SJCRH30 (cell line): ENCODE data around the gene MAML2. TPM values are rescaled to one million over a fixed set of nuclear protein-coding genes. Genes with fewer than 3 reads are reported as not detected.

Experiments used
- DNase-seq, 2 experiments: peaks; one replicate each; pipeline ENCODE4 v3.0.0-alpha.2; 2015 to 2020
- H3K27ac ChIP-seq: fragments of 250-450 bp; sonication (Bioruptor Pico); 2 replicates; pipeline ENCODE4 v1.5.1; 2020; ENCODE audit warnings: mild to moderate bottlenecking, moderate library complexity
- H3K27me3 ChIP-seq: fragments of 250-450 bp; sonication (Bioruptor Pico); 2 replicates; pipeline ENCODE4 v1.5.1; 2020; ENCODE audit warnings: mild to moderate bottlenecking, moderate library complexity
- H3K36me3 ChIP-seq: fragments of 250-450 bp; sonication (Bioruptor Pico); 2 replicates; pipeline ENCODE4 v1.5.1; 2020; ENCODE audit warnings: mild to moderate bottlenecking, moderate library complexity
- H3K4me1 ChIP-seq: fragments of 250-450 bp; sonication (Bioruptor Pico); 2 replicates; pipeline ENCODE4 v1.5.1; 2020; ENCODE audit warnings: mild to moderate bottlenecking, moderate library complexity
- H3K4me3 ChIP-seq: fragments of 250-450 bp; sonication (Bioruptor Pico); 2 replicates; pipeline ENCODE4 v1.5.1; 2020; ENCODE audit warnings: mild to moderate bottlenecking, moderate library complexity
- H3K9me3 ChIP-seq: fragments of 250-450 bp; sonication (Bioruptor Pico); replicated peaks from 2 replicates; pipeline ENCODE4 v1.5.1; 2020; ENCODE audit warnings: mild to moderate bottlenecking, moderate library complexity
- total RNA-seq: library from RNA; depleted of rRNA; stranded (reverse); fragments of >200 nt; shearing (Covaris generic); gene quantifications from 2 replicates; pipeline ENCODE4 v1.2.3, GENCODE V29; 2014

The MAML2 gene
- total RNA-seq, 1 experiment from 2014 or later, result 2.1 TPM

DNA sequence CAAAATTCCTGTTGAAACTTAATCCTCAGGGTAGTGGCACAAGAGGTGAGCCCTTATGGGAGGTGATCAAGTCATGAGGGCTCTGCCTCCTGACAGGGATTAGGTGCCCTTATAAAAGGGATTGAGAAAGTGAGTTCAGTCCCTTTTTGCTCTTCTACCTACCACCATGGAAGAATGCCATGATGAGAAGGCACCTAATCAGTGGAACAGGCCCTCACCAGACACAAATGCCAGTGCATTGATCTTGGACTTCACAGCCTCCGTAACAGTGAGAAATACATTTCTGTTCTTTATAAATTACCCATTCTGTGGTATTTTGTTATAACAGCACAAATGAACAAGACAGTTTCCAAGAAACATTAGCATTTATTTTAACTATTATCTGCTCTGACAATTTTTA is 338.1 kb downstream of the MAML2 start:
- H3K4me3 ChIP-seq, result no peak overlapping the region
- no peaks in the 10 kb centered on the region for H3K36me3 ChIP-seq
- H3K9me3 ChIP-seq, result no peaks in the 10 kb centered on the region
- no peaks in the 10 kb centered on the region; the same call in 1 of the 2 replicates for H3K4me1 ChIP-seq
- no peaks in the 10 kb centered on the region for H3K27me3 ChIP-seq
- no peak for DNase-seq
- H3K27ac ChIP-seq, result no peak overlapping the region

DNA sequence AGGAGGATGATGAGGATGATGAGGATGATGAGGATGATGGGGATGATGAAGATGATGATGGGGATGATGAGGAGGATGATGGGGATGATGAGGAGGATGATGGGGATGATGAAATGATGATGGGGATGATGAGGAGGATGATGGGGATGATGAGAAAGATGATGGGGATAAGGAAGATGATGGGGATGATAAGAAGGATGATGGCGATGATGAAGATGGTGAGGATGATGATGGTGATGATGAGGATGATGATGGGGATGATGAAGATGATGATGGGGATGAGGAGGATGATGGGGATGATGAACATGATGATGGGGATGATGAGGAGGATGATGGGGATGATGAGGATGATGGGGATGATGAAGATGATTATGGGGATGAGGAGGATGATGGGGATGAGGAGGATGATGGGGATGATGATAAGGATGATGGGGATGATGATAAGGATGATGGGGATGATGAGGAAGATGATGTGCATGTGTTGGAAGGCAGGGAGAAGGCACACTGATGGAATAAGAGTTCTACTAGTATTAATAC is 340.2 kb downstream of the MAML2 start:
- Histone ChIP-seq H3K27ac (no peak overlapping the region), H3K27me3 (no peaks in the 10 kb centered on the region), H3K9me3 (no peaks in the 10 kb centered on the region), H3K4me3 (no peak overlapping the region), H3K4me1 (no peaks in the 10 kb centered on the region), H3K36me3 (no peaks in the 10 kb centered on the region)
- no peak for DNase-seq

DNA sequence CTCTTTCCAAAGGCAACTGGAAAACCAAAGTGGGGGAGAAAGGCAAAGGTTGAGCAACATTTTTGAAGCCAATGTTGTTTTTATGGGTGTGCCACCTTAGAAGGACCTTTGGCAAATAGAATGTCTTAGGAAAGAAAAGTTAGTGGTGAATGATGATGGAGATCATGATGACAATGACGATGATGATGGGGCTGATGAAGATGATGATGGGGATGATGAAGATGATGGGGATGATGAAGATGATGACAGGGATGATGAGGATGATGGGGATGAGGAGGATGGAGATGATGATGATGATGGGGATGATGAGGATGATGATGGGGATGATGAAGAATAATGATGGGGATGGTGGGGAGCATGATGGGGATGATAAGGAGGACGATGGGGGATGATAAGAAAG is 340.7 kb downstream of the MAML2 start:
- no peak overlapping the region for H3K4me3 ChIP-seq
- DNase-seq, result no peak
- H3K27me3 ChIP-seq, result no peaks in the 10 kb centered on the region

GRCh38 chr11:96001037-96001436 is 342.0 kb downstream of the MAML2 start:
- H3K4me3 ChIP-seq, result no peak overlapping the region
- no peaks in the 10 kb centered on the region for H3K27me3 ChIP-seq
- DNase-seq, result no peak
- no peak overlapping the region for H3K27ac ChIP-seq
- H3K4me1 ChIP-seq, result no peaks in the 10 kb centered on the region
- no peaks in the 10 kb centered on the region for H3K36me3 ChIP-seq
- H3K9me3 ChIP-seq, result no peaks in the 10 kb centered on the region

More for the DNA sequence above, 340.7 kb downstream of the MAML2 start:
- no peaks in the 10 kb centered on the region for H3K9me3 ChIP-seq
- H3K27ac ChIP-seq, result no peak overlapping the region
- no peaks in the 10 kb centered on the region for H3K4me1 ChIP-seq
- H3K36me3 ChIP-seq, result no peaks in the 10 kb centered on the region

DNA sequence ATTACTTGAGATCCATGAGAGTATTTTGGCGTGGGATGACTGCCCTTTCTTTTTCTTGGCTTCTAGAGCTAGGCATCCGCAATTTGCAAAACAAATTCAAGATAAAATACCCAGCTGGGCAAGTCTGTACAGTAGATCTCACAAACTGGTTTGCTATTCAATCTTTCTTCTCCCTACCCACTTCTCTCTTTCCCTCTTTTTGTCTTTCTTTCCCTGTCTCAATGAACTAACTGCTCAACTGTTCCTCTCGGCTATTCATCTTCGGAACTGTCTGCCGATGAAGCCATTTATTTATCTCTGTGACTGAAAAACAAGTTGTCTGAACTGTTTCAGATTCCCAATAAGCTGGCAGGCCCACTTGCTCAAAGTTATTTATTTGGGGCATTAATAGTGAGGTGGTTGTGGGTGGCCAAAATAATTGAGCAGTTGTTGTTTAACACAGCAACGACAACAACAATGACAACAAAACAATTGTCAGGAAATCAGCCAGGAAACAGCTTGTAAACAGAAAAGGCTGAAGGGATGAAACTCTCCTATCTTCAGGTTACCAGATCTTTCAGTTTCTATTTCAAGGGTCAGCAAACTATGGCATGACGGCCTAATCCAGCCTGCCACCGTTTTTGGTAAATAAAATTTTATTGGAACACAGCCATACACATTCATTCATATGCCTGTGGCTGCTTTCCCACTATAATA is 343.1 kb downstream of the MAML2 start:
- H3K27me3 ChIP-seq, result no peaks in the 10 kb centered on the region
- H3K9me3 ChIP-seq, result no peaks in the 10 kb centered on the region
- H3K36me3 ChIP-seq, result no peaks in the 10 kb centered on the region
- no peak overlapping the region for H3K4me3 ChIP-seq
- no peak overlapping the region for H3K27ac ChIP-seq
- no peaks in the 10 kb centered on the region for H3K4me1 ChIP-seq
- no peak for DNase-seq

DNA sequence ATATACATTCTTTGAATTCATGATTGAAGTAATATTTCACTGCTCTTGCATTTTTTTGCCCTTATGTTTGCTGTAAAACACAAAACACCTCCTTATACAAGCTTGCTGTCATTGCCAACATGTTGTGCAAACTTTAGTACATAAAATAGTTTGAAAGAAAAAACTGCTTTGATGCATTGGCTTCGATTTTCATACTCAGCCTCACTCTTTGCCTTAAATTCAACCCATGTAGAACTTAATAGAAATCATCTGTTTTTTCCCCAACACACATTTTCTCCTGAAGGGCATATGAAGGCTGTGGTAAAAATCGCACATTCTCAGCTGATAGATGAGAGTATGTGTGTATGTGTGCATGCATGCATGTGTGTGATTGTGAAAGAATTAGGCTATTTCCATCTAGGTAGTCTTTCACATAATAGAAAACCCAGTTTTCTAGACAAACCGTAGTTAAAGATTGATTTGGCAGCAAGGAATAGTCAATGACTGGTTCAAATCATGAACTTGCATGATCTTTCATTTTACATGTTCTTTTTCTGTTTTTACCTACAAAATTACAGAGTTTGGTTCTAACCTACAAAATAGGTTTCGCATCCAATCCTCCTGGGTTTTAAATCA is 346.3 kb downstream of the MAML2 start:
- Histone ChIP-seq H3K9me3 (no peaks in the 10 kb centered on the region), H3K4me3 (no peak overlapping the region), H3K27ac (no peak overlapping the region), H3K27me3 (no peaks in the 10 kb centered on the region), H3K4me1 (peaks cover 5% of the 10 kb centered on the region), H3K36me3 (no peaks in the 10 kb centered on the region)
- no peak for DNase-seq

DNA sequence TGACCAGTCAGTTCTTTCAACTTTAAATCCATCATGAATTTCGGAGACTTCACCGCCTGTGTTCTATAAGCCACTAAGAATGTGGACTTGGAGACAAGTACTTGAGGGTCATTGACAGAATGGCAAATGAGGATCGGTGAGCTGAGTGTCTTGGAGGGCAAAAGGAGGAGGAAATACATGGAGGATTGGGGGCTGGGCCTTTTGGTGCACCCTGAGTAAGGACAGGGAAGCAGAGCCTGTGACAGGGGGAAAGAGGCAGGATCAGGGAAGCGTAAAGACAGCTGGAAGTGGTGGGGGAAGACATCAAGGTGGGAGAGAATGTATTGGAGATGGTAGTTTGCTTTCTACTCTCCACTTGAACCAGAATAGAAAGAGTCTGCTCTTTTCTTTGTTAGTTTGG is 348.7 kb downstream of the MAML2 start:
- H3K4me1 ChIP-seq, result peaks cover 26% of the 10 kb centered on the region
- H3K36me3 ChIP-seq, result no peaks in the 10 kb centered on the region
- no peak overlapping the region for H3K27ac ChIP-seq
- peak in 1 of 2 experiments; percentile 10 for DNase-seq
- no peaks in the 10 kb centered on the region for H3K9me3 ChIP-seq
- no peak overlapping the region for H3K4me3 ChIP-seq
- H3K27me3 ChIP-seq, result no peaks in the 10 kb centered on the region

- H3K4me1 ChIP-seq, result peaks cover 30% of the 10 kb centered on the region
- H3K4me3 ChIP-seq, result no peak overlapping the region
- no peak for DNase-seq
- H3K27ac ChIP-seq, result no peak overlapping the region
- H3K9me3 ChIP-seq, result no peaks in the 10 kb centered on the region
- H3K36me3 ChIP-seq, result no peaks in the 10 kb centered on the region
- no peaks in the 10 kb centered on the region for H3K27me3 ChIP-seq
Measured at GRCh38 chr11:95993438-95994298, 349.3 kb downstream of the MAML2 start.

GRCh38 chr11:95991545-95991944 is 351.4 kb downstream of the MAML2 start:
- H3K36me3 ChIP-seq, result no peaks in the 10 kb centered on the region
- no peak overlapping the region for H3K4me3 ChIP-seq
- peaks cover 30% of the 10 kb centered on the region for H3K4me1 ChIP-seq
- DNase-seq, result peak in 1 of 2 experiments; percentile 13
- no peaks in the 10 kb centered on the region for H3K9me3 ChIP-seq
- H3K27me3 ChIP-seq, result no peaks in the 10 kb centered on the region
- peak overlapping the region; percentile 28; the same call in 1 of the 2 replicates for H3K27ac ChIP-seq

DNA sequence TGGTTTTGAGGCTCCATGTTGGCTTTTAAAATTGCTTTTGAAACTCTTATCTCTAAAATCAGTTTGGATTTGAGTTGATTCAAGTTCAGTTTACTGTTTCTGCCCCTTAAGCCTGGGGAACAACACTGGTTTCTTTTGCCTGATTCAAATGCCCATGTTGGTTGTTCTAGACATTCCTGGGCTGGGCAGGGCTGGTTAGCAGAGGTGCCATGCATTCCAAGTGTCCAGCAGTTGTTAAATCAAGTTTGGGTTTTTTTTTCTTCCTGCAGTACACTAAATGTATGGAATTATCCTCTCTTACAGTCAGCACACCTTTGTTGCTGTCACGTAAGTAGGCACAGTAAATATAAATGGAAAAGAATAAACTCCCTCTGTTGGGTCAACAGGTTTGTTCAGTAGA is 351.9 kb downstream of the MAML2 start:
- Histone ChIP-seq H3K4me3 (no peak overlapping the region), H3K27me3 (no peaks in the 10 kb centered on the region), H3K4me1 (peaks cover 30% of the 10 kb centered on the region), H3K27ac (peak overlapping the region; percentile 28; the same call in 1 of the 2 replicates), H3K9me3 (no peaks in the 10 kb centered on the region), H3K36me3 (no peaks in the 10 kb centered on the region)
- peak in 1 of 2 experiments; percentile 9 for DNase-seq

GRCh38 chr11:95989780-95990179 is 353.2 kb downstream of the MAML2 start:
- H3K9me3 ChIP-seq, result no peaks in the 10 kb centered on the region
- H3K27ac ChIP-seq, result peak overlapping the region; percentile 27; the same call in 1 of the 2 replicates
- DNase-seq, result no peak
- no peaks in the 10 kb centered on the region for H3K27me3 ChIP-seq
- no peaks in the 10 kb centered on the region for H3K36me3 ChIP-seq
- H3K4me3 ChIP-seq, result no peak overlapping the region
- H3K4me1 ChIP-seq, result peaks cover 30% of the 10 kb centered on the region

- H3K27me3 ChIP-seq, result no peaks in the 10 kb centered on the region
- H3K9me3 ChIP-seq, result no peaks in the 10 kb centered on the region
- no peaks in the 10 kb centered on the region for H3K36me3 ChIP-seq
- peak overlapping the region; percentile 27; the same call in 1 of the 2 replicates for H3K27ac ChIP-seq
- H3K4me1 ChIP-seq, result peaks cover 30% of the 10 kb centered on the region
- no peak overlapping the region for H3K4me3 ChIP-seq
- peak; percentile 46 to 53 for DNase-seq
Measured at GRCh38 chr11:95989076-95989605, 353.9 kb downstream of the MAML2 start.

DNA sequence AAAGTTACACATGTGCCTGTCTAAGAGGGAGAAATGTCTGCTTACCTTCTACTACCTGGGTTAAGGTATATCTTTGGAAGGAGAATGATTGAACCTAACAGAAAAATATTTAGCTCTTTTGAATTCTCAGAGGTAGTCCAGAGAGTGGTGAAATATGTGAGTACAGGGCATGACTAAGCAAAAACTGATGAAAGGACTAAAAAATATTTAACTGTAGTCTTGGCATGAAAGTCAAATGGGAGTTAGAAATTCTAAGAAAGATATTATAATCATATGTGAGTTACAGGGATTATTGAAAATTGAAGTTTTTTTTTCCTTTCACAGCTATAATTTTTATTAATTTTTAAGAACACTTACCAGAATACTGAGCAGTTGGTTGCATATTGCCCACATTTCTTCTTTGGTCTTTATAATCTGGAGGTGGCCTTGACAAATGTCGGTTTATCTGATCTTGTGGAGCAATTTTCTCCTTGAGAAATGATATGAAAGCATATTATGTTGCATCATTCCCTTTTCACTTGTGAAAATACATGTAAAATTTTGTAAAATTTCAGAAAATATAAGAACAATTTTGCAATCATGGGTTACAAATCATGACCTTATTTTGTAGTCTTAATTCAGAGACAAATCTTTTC is 357.7 kb downstream of the MAML2 start:
- no peaks in the 10 kb centered on the region for H3K36me3 ChIP-seq
- peaks cover 10% of the 10 kb centered on the region for H3K4me1 ChIP-seq
- H3K27me3 ChIP-seq, result no peaks in the 10 kb centered on the region
- no peaks in the 10 kb centered on the region for H3K9me3 ChIP-seq
- H3K4me3 ChIP-seq, result no peak overlapping the region
- H3K27ac ChIP-seq, result no peak overlapping the region
- DNase-seq, result no peak

DNA sequence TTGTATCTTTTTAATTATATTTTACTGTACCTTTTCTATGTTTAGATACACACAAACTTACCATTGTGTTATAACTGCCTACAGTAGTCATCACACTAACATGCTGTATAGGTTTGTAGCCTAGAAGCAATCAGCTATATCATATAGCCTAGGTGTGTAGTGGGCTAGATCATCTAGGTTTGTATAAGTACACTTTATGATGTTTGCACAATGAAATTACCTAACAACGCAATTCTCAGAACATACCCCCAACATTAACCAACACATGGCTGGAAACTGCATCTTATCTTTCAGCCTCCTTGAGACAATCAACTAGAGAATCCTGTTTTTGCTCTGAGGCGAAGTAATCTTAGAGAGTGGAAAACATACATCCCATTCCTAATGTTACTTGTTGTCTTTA is 358.9 kb downstream of the MAML2 start:
- no peaks in the 10 kb centered on the region for H3K9me3 ChIP-seq
- H3K27me3 ChIP-seq, result no peaks in the 10 kb centered on the region
- DNase-seq, result no peak
- H3K4me1 ChIP-seq, result peaks cover 2% of the 10 kb centered on the region
- H3K27ac ChIP-seq, result no peak overlapping the region
- H3K4me3 ChIP-seq, result no peak overlapping the region
- no peaks in the 10 kb centered on the region for H3K36me3 ChIP-seq
